ENCODE data around the gene SLC35A4. TPM values are rescaled to one million over a fixed set of nuclear protein-coding genes. Genes with fewer than 3 reads are reported as not detected.
A peak's percentile ranks its signal among the peaks of the same experiment; 100 is the strongest.

The SLC35A4 gene
- 10 to 100 TPM; 72.9 to 73.6 TPM for total RNA-seq

DNA sequence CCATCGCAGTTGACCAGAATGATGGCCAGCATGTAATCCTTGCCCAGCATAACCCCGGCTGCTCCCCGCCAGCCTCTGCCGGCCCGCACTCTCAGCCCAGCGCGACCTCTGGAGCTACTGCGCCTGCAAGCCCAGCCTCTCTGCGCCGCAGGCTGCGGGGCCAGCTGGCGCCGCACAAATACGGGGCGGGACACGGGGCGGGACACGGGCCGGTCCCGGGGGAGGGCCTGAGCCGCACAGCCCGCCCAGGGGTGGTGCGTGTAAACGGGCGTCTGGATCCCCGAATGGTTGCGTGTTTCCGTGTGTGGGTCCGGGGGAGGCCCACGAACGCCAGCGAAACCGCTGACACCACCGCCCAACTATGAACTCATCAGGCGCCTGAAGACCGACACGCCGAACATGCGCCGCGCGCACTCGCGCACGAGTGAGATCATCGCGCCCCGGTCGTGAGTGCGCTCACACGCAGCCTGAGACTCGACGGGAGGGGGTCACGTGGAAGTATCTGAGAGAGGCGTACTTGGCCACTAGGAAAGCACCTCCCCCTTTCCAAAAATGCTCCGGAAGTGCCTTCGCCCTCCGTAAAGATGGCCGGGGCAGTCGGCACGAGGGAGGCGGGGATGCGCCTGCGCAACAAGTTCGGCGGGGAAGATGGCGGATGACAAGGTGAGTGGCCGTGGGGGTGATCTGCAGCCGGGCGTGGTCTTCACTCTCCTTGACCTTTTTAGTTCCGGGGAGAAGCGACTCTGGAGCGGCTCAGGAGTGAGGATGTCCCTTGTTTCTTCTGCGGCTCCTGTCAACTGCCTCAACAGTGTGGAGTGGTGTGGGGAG lies at the start of gene SLC35A4, which contains the start of gene APBB3:
SLC35A4 (plus strand) TSS at position 633 of the 828 bp plus-strand sequence. CDS start 2,342 bp downstream, outside the sequence.
APBB3 (minus strand) TSS at position 403 of the 828 bp plus-strand sequence; CDS start at position 50, 353 bp downstream.
- H3K27ac Mint-ChIP-seq: peak within 1 kb of the TSS; percentile 90
- DNase-seq (peak; percentile 97), ATAC-seq (peak; percentile 95)
- no peaks in the 10 kb centered on the region for H3K27me3 Mint-ChIP-seq
- TF ChIP-seq CTCF (IDR thresholded peaks at IDR 0.05): no peak
- intact Hi-C loops (cut with micrococcal nuclease): loop anchor here (10.0 kb wide), 1 partner anchor 140 kb away; the partner anchor contains the start of gene ZMAT2
- POLR2A ChIA-PET: interaction anchor here (0.6 to 5.9 kb wide), 10 partner anchors 10 to 162 kb away, joined by 3 to 38 read pairs (median 3); partner anchors contain the start of genes EIF4EBP3, IK and NDUFA2
- CTCF ChIA-PET: interaction anchor here (1.0 to 2.6 kb wide), 4 partner anchors 13 to 74 kb away, joined by 3 to 12 read pairs (median 6); partner anchors contain the start of gene EIF4EBP3
- peaks cover 54% of the 10 kb centered on the region for H3K4me1 Mint-ChIP-seq (ENCODE audit: low read depth)
- no peaks in the 10 kb centered on the region for H3K9me3 Mint-ChIP-seq
- H3K4me3 Mint-ChIP-seq: peak within 1 kb of the TSS; percentile 88
- H3K36me3 Mint-ChIP-seq (ENCODE audit: low read depth): peaks cover 30% of the 10 kb centered on the region

GRCh38 chr5:140524003-140524402 lies 40.6 kb upstream of the SLC35A4 start:
- POLR2A ChIA-PET: no interaction called here
- no peak overlapping the region for H3K4me3 Mint-ChIP-seq
- no peaks in the 10 kb centered on the region for H3K4me1 Mint-ChIP-seq (ENCODE audit: low read depth)
- intact Hi-C loops (cut with micrococcal nuclease): no loop called here
- no peak for ATAC-seq
- no peak for DNase-seq
- no peaks in the 10 kb centered on the region for H3K9me3 Mint-ChIP-seq
- H3K27me3 Mint-ChIP-seq: no peaks in the 10 kb centered on the region
- peaks cover 26% of the 10 kb centered on the region for H3K36me3 Mint-ChIP-seq (ENCODE audit: low read depth)
- CTCF ChIA-PET: no interaction called here
- no peak for TF ChIP-seq CTCF (IDR thresholded peaks at IDR 0.05)
- no peak overlapping the region for H3K27ac Mint-ChIP-seq

DNA sequence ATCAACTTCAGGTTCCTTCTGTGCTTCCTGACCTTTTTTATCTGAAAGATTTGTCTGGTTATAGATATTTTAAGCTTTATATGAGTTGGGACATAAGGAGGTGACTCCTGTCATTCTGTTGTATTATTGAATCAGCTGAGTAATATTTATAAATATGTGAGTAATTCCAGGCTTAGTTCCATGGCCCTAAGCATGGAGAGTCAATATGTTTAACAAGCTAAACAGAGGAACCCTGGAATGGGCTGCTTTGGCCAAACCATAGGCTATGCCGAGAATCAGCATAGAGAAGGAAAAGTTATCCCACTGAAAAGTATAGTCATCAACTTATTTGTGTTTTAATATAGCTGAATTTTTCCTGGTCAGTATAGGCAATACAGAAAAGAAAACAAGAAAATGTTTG lies 24.4 kb upstream of the SLC35A4 start:
- Mint-ChIP-seq H3K27ac (peak overlapping the region; percentile 50), H3K9me3 (no peaks in the 10 kb centered on the region), H3K27me3 (no peaks in the 10 kb centered on the region), H3K4me3 (no peak overlapping the region), H3K36me3 (ENCODE audit: low read depth) (peaks cover 42% of the 10 kb centered on the region), H3K4me1 (ENCODE audit: low read depth) (peaks cover 1% of the 10 kb centered on the region)
- TF ChIP-seq CTCF (IDR thresholded peaks at IDR 0.05): no peak
- intact Hi-C loops (cut with micrococcal nuclease): no loop called here
- DNase-seq (no peak), ATAC-seq (no peak)
- ChIA-PET CTCF (interaction anchor here (1.1 to 1.6 kb wide), 2 partner anchors 95 to 168 kb away, joined by 3 to 6 read pairs; no protein-coding TSS in a partner anchor), POLR2A (interaction anchor here (0.8 to 1.0 kb wide), 3 partner anchors 8 to 66 kb away, joined by 3 read pairs; no protein-coding TSS in a partner anchor)

DNA sequence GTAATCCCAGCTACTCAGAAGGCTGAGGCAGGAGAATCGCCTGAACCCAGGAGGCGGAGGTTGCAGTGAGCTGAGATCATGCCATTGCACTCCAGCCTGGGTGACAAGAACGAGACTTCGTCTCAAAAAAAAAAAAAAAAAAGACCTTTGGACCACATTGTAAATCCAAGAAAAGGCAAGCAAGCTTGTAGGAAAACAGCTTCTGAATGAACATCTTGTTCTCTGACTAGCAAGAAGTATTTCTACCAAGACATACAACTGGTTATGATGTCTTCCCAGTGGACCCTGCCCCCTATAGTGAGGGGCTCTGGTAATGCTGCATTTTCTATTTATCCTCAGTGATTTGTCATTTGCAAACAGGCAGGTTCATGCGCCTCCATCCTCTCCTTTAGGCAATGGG lies 21.7 kb upstream of the SLC35A4 start:
- H3K36me3 Mint-ChIP-seq (ENCODE audit: low read depth): peaks cover 32% of the 10 kb centered on the region
- no peaks in the 10 kb centered on the region for H3K27me3 Mint-ChIP-seq
- no peaks in the 10 kb centered on the region for H3K9me3 Mint-ChIP-seq
- intact Hi-C loops (cut with micrococcal nuclease): no loop called here
- ChIA-PET POLR2A (no interaction called here), CTCF (no interaction called here)
- no peak overlapping the region for H3K27ac Mint-ChIP-seq
- ATAC-seq (no peak), DNase-seq (no peak)
- TF ChIP-seq CTCF (IDR thresholded peaks at IDR 0.05): no peak
- no peak overlapping the region for H3K4me3 Mint-ChIP-seq
- peaks cover 1% of the 10 kb centered on the region for H3K4me1 Mint-ChIP-seq (ENCODE audit: low read depth)

DNA sequence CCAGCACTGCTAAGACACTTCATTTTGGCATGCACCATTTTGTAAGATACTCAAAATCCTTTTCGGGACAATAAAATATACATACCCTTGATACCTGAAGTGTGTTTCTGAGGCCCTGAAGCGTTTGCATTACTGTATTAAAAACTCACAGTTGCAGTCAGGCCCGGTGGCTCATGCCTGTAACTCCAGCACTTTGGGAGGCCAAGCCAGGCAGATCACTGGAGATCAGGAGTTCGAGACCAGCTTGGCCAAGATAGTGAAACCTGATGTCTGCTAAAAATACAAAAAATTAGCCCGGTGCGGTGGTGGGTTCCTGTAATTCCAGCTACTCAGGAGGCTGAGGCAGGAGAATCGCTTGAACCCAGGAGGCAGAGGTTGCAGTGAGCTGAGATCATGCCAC lies 19.6 kb upstream of the SLC35A4 start:
- Mint-ChIP-seq H3K27ac (no peak overlapping the region), H3K4me1 (ENCODE audit: low read depth) (peaks cover 19% of the 10 kb centered on the region), H3K36me3 (ENCODE audit: low read depth) (peaks cover 43% of the 10 kb centered on the region), H3K27me3 (no peaks in the 10 kb centered on the region), H3K4me3 (no peak overlapping the region), H3K9me3 (no peaks in the 10 kb centered on the region)
- intact Hi-C loops (cut with micrococcal nuclease): loop anchor here (5.0 kb wide), 1 partner anchor 92 kb away; the partner anchor contains the start of gene TMCO6
- CTCF ChIA-PET: no interaction called here
- TF ChIP-seq CTCF (IDR thresholded peaks at IDR 0.05): no peak
- DNase-seq: no peak
- no peak for ATAC-seq
- POLR2A ChIA-PET: interaction anchor here (0.6 to 0.8 kb wide), 2 partner anchors 8 to 33 kb away, joined by 3 to 4 read pairs; no protein-coding TSS in a partner anchor

Measured in activated CD8-positive, alpha-beta T cell treated with anti-CD3 and anti-CD28 coated beads for 36 hours (primary cell).